HepG2 (cell line): Measurements from ENCODE around the gene MFSD8. TPM values are rescaled to one million over a fixed set of nuclear protein-coding genes. Genes with fewer than 3 reads are reported as not detected.

Source experiments
- AGO1 ChIP-seq: fragments of 200-400 bp; formaldehyde crosslinking; IDR thresholded peaks from 2 replicates; pipeline ENCODE4 v1.6.1; 2017; ENCODE audit warnings: mild to moderate bottlenecking, low read depth, low read length, moderate library complexity; ENCODE audit not compliant: poor library complexity, severe bottlenecking
- ARID4A ChIP-seq: sonication (generic); formaldehyde crosslinking; IDR thresholded peaks from 2 replicates; pipeline ENCODE4 v1.5.0; 2020; ENCODE audit warnings: mild to moderate bottlenecking, missing genetic modification reagents, borderline replicate concordance
- CCDC6 ChIP-seq: sonication (generic); formaldehyde crosslinking; IDR thresholded peaks from 2 replicates; pipeline ENCODE4 v1.8.1; 2022; ENCODE audit warnings: mild to moderate bottlenecking, missing genetic modification reagents, moderate library complexity
- DZIP1 ChIP-seq: sonication (generic); formaldehyde crosslinking; IDR thresholded peaks from 2 replicates; pipeline ENCODE4 v1.5.0; 2020; ENCODE audit warnings: mild to moderate bottlenecking, missing genetic modification reagents
- GMEB2 ChIP-seq: IDR thresholded peaks from 2 replicates; pipeline ENCODE4 v1.6.1; 2016; ENCODE audit warnings: missing biosample characterization, missing genetic modification reagents, low read depth
- KAT2B ChIP-seq: fragments of 150-350 bp; IDR thresholded peaks from 2 replicates; pipeline ENCODE4 v1.6.1; 2014; ENCODE audit warnings: low read depth, low read length, borderline replicate concordance
- MXI1 ChIP-seq: IDR thresholded peaks from 3 replicates; pipeline ENCODE4 v1.6.1; 2012; ENCODE audit warnings: low read depth, low read length, inconsistent platforms, borderline replicate concordance
- SP140L ChIP-seq: sonication (generic); formaldehyde crosslinking; IDR thresholded peaks from 2 replicates; pipeline ENCODE4 v1.4.0; 2020; ENCODE audit warnings: missing genetic modification reagents, borderline replicate concordance
- SP4 ChIP-seq: sonication (generic); formaldehyde crosslinking; IDR thresholded peaks from 2 replicates; pipeline ENCODE4 v1.8.1; 2023; ENCODE audit warnings: mild to moderate bottlenecking, missing genetic modification reagents
- SSRP1 ChIP-seq: IDR thresholded peaks from 2 replicates; pipeline ENCODE4 v1.6.1; 2016; ENCODE audit warnings: control low read depth
- SYNCRIP ChIP-seq: fragments of 200-400 bp; formaldehyde crosslinking; IDR thresholded peaks from 2 replicates; pipeline ENCODE4 v1.6.1; 2018; ENCODE audit warnings: mild to moderate bottlenecking, low read depth, low read length; ENCODE audit not compliant: insufficient read depth
- XRCC5 ChIP-seq: fragments of 200-400 bp; formaldehyde crosslinking; optimal IDR thresholded peaks from 2 replicates; pipeline ENCODE3; 2017; ENCODE audit warnings: mild to moderate bottlenecking, low read length
- ZMAT3 ChIP-seq: sonication (generic); formaldehyde crosslinking; conservative IDR thresholded peaks from 2 replicates; pipeline ENCODE4 v1.7.0; 2021; ENCODE audit warnings: missing genetic modification reagents
- ZNF232 ChIP-seq: sonication (generic); formaldehyde crosslinking; IDR thresholded peaks from 2 replicates; pipeline ENCODE4 v1.4.0; 2020; ENCODE audit warnings: missing genetic modification reagents, borderline replicate concordance
- ZNF350 ChIP-seq: sonication (generic); formaldehyde crosslinking; IDR thresholded peaks from 2 replicates; pipeline ENCODE4 v1.4.0; 2020; ENCODE audit warnings: mild to moderate bottlenecking, low read depth, missing genetic modification reagents, borderline replicate concordance
- ZNF740 ChIP-seq: sonication (generic); formaldehyde crosslinking; IDR thresholded peaks from 2 replicates; pipeline ENCODE4 v1.4.0; 2020; ENCODE audit warnings: missing genetic modification reagents
- ZNF777 ChIP-seq: sonication (generic); formaldehyde crosslinking; IDR thresholded peaks from 2 replicates; pipeline ENCODE4 v1.4.0; 2020; ENCODE audit warnings: missing genetic modification reagents
- polyA plus RNA-seq, 8 experiments: library from polyadenylated mRNA; depleted of rRNA in 3 of 8; stranded (reverse) in 7 of 8; unstranded in 1 of 8; fragments of >200 nt; fragmentation: Illumina TruSeq in 4 of 8; extraction: Trizol in 4 of 8; gene quantifications; 2 replicates each; pipeline versions ENCODE4 v1.2.1 to v1.2.3, GENCODE V29; 2011 to 2016; ENCODE audit warnings: low read depth in 4 of 8, missing spikeins in 1 of 8, mixed read lengths in 1 of 8; ENCODE audit not compliant: insufficient read depth in 1 of 8
- total RNA-seq, 5 experiments: library from RNA; depleted of rRNA; stranded (reverse); fragments of >200 nt; fragmentation: Illumina TruSeq; extraction: Trizol; gene quantifications; 2 replicates each; pipeline ENCODE4 v1.2.3, GENCODE V29; 2016; ENCODE audit warnings: low read depth in 1 of 5

MFSD8 gene
- total and polyA plus RNA-seq, 2 of the 13 experiments (the other 11 are each of a cell fraction or from before 2014, with no cell fraction given), result 24.8 to 25.5 TPM

- no peak for TF ChIP-seq SSRP1
- peak; percentile 82; the same call in 1 of the 2 replicates for TF ChIP-seq SP4 (CRISPR knock-in tag)
- TF ChIP-seq DZIP1, result 0 out of 2 replicates have a peak, but pooled peaks have one; percentile 23
- TF ChIP-seq GMEB2 (CRISPR knock-in tag), result peak; percentile 70
- peak; percentile 93 for TF ChIP-seq ZNF350 (CRISPR knock-in tag)
- peak; percentile 31; the same call in 1 of the 2 replicates for TF ChIP-seq ZNF777 (CRISPR knock-in tag)
- no peak for TF ChIP-seq KAT2B
- TF ChIP-seq ARID4A, result peak; percentile 80; the same call in 1 of the 2 replicates
- peak; percentile 70; the same call in 1 of the 2 replicates for TF ChIP-seq ZMAT3 (CRISPR knock-in tag)
- TF ChIP-seq SP140L (CRISPR knock-in tag), result 0 out of 2 replicates have a peak, but pooled peaks have one; percentile 43
- peak; percentile 59 for TF ChIP-seq XRCC5
- TF ChIP-seq ZNF232 (CRISPR knock-in tag), result no peak; the same call in 1 of the 2 replicates
- peak; percentile 92; the same call in 1 of the 2 replicates for TF ChIP-seq CCDC6 (CRISPR knock-in tag)
- no peak for TF ChIP-seq AGO1
- no peak for TF ChIP-seq ZNF740 (CRISPR knock-in tag)
- TF ChIP-seq MXI1, result peak; percentile 90; the same call in 1 of the 3 replicates
- no peak for TF ChIP-seq SYNCRIP
Observed at GRCh38 chr4:127965062-127965802, at the start of gene MFSD8, which contains the start of gene ABHD18 (continued).
